ENCODE measurements around the gene BICDL1. TPM values are rescaled to one million over a fixed set of nuclear protein-coding genes. Genes with fewer than 3 reads are reported as not detected.

BICDL1 gene
- total RNA-seq, 4 donors from 2014 or later: 127 to 207 (median 129) TPM

DNA sequence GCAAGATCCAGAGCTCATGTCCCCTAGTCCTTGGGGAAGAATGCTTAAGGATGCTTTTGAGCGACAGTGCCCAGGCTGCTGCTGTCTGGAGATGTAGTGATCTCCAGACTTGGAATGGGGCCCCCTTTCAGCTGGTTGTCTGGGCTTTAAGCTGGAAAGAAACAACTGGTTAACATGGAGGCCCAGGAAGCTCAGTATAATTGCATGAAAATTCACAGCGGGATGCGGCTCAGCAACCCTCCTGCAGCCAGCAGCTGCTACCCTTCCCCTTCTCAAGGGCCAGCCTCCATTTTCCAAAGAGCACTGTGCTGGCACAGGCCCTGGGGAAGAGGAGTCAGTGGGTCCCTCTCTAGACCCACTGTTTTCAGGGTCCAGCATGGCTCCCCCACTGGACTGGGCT lies 101.2 kb downstream of the BICDL1 start:
- peaks cover 26% of the 10 kb centered on the region for H3K36me3 ChIP-seq
- no CpG with 5 or more reads among the region's 3 CpGs for WGBS
- H3K4me1 ChIP-seq: peaks cover 18% of the 10 kb centered on the region
- no peaks in the 10 kb centered on the region for H3K27me3 ChIP-seq
- TF ChIP-seq, protein P1, sequence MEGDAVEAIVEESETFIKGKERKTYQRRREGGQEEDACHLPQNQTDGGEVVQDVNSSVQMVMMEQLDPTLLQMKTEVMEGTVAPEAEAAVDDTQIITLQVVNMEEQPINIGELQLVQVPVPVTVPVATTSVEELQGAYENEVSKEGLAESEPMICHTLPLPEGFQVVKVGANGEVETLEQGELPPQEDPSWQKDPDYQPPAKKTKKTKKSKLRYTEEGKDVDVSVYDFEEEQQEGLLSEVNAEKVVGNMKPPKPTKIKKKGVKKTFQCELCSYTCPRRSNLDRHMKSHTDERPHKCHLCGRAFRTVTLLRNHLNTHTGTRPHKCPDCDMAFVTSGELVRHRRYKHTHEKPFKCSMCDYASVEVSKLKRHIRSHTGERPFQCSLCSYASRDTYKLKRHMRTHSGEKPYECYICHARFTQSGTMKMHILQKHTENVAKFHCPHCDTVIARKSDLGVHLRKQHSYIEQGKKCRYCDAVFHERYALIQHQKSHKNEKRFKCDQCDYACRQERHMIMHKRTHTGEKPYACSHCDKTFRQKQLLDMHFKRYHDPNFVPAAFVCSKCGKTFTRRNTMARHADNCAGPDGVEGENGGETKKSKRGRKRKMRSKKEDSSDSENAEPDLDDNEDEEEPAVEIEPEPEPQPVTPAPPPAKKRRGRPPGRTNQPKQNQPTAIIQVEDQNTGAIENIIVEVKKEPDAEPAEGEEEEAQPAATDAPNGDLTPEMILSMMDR (IDR thresholded peaks at IDR 0.05): no peak
- TF ChIP-seq POLR2AphosphoS5 (IDR thresholded peaks at IDR 0.05): no peak
- no peak for TF ChIP-seq EP300 (IDR thresholded peaks at IDR 0.05)
- no peak for TF ChIP-seq POLR2A (IDR thresholded peaks at IDR 0.05)
- H3K27ac ChIP-seq: no peak overlapping the region
- no peak for DNase-seq (ENCODE audit: low spot score in 2 of 2)
- no peak overlapping the region for H3K4me3 ChIP-seq
- no peaks in the 10 kb centered on the region for H3K9me3 ChIP-seq

DNA sequence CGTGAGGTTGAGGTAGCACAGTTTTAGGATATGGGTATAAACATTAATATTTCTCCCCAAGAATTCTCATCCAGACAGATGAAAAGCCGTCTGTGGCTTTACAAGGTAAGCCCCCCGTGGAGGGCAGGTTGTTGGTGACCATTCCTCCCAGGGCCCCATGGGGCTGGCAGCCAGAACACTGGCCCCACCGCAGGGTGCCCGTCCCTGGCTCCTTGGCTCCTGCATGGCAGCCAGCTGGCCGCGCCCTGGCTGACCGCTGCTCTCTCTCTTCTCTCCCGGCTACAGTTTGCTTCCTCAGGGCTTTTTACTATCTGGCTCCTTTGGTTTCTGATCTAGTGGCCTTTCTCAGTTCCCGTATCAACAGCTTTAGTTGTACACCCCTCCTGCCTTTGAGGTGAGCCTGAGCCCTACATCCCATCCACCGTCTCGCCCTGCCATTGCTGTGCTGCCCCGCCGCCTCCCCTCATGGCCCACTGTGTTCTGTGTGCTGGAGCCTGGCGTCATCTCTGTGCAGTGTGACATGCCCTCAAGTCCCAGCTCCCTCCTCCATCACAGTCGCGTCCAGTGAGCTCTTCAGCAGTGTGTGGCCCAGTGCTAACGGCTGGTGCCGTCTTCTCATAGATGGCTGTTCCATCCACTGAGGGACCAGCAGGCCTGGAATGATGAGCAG lies 101.7 kb downstream of the BICDL1 start:
- H3K27ac ChIP-seq: no peak overlapping the region
- H3K4me3 ChIP-seq: no peak overlapping the region
- peaks cover 18% of the 10 kb centered on the region for H3K4me1 ChIP-seq
- TF ChIP-seq POLR2AphosphoS5 (IDR thresholded peaks at IDR 0.05): no peak
- no peak for TF ChIP-seq POLR2A (IDR thresholded peaks at IDR 0.05)
- TF ChIP-seq, protein P1 (IDR thresholded peaks at IDR 0.05): no peak
- TF ChIP-seq EP300 (IDR thresholded peaks at IDR 0.05): no peak
- peaks cover 31% of the 10 kb centered on the region for H3K36me3 ChIP-seq
- H3K27me3 ChIP-seq: no peaks in the 10 kb centered on the region
- no peaks in the 10 kb centered on the region for H3K9me3 ChIP-seq
- DNase-seq (ENCODE audit: low spot score in 2 of 2): no peak
- WGBS: 86% methylated on average over 19 of the region's 19 CpGs

DNA sequence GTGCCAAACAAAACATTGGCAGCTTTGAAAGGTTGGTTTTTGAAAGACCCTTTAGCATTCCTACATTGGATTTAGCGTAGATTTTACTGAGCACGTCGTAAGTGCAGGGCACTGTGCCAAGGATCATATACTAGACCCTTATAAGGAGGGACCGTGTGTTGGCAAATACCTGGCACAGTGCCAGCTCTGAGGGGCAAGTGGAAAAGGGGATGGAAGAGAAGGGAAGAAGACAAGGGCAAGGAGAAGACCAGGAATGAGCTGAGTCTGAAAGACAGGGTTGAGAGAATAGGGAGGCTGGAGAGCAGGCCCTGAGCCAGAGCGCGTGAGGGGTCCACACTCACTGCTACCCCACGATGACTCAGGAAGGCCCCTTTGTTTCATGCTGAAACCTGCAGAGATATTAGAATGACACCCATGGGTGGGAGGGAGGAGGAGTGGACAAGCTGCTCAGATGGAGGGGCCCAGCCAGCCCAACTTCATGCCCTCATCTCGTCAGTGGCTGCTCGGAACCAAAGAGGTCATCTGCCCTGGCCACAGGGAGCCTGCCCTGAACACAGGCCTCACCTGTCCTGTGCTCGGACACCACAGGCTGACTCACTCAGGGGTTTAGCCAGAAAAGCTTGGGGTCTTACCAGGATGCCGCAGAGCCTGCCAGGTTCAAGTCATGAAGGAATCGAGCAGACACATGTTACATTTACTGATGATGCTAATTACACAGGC lies 102.5 kb downstream of the BICDL1 start:
- TF ChIP-seq EP300 (IDR thresholded peaks at IDR 0.05): no peak
- TF ChIP-seq POLR2A (IDR thresholded peaks at IDR 0.05): no peak
- TF ChIP-seq POLR2AphosphoS5 (IDR thresholded peaks at IDR 0.05): no peak
- TF ChIP-seq, protein P1 (IDR thresholded peaks at IDR 0.05): no peak
- peaks cover 11% of the 10 kb centered on the region for H3K4me1 ChIP-seq
- no peaks in the 10 kb centered on the region for H3K9me3 ChIP-seq
- DNase-seq (ENCODE audit: low spot score in 2 of 2): no peak
- H3K27ac ChIP-seq: no peak overlapping the region
- 64% methylated on average over 8 of the region's 12 CpGs for WGBS
- H3K36me3 ChIP-seq: peaks cover 39% of the 10 kb centered on the region
- H3K4me3 ChIP-seq: no peak overlapping the region
- no peaks in the 10 kb centered on the region for H3K27me3 ChIP-seq

DNA sequence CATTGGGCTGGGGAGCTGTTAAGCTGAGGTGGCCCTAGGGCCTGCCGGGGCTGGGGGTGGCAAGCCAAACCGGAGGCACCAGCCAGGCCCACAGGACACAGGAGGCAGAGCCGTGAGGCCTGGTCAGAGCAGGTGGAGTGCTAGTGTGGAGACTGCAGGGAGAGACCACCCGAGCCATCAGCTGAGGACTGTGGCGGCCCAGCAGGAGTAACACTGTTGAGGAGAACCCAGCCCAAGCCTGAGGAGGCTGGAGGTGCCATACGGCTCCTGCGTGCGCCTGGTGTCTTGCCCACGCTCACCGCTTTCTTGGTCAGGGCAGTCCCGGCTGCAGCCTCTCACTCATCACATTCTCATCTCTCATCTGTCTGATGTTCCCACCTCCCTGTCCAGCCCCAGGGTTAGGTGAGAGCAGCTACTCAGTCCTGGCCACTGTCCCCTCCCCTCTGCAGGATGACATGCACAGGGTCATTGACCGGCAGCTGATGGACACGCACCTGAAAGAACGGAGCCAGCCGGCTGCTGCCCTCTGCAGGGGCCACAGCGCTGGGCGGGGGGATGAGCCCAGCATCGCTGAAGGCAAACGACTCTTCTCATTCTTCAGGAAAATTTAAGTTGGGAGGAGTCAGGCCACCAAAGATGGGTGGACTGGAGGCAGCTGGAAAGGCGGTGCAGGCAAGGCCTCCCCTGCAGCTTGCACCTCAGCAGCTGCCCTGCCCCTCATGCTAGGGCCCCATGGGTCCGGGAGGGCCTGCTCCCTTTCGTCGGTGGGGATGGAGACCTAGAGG lies 103.7 kb downstream of the BICDL1 start:
- H3K9me3 ChIP-seq: no peaks in the 10 kb centered on the region
- no peak overlapping the region for H3K27ac ChIP-seq
- 86% methylated on average over 19 of the region's 23 CpGs for WGBS
- DNase-seq (ENCODE audit: low spot score in 2 of 2): no peak
- no peak overlapping the region for H3K4me3 ChIP-seq
- H3K27me3 ChIP-seq: no peaks in the 10 kb centered on the region
- peaks cover 50% of the 10 kb centered on the region for H3K36me3 ChIP-seq
- peaks cover 2% of the 10 kb centered on the region for H3K4me1 ChIP-seq
- TF ChIP-seq, protein P1 (IDR thresholded peaks at IDR 0.05): no peak
- TF ChIP-seq EP300 (IDR thresholded peaks at IDR 0.05): no peak
- TF ChIP-seq POLR2AphosphoS5 (IDR thresholded peaks at IDR 0.05): no peak
- no peak for TF ChIP-seq POLR2A (IDR thresholded peaks at IDR 0.05)

DNA sequence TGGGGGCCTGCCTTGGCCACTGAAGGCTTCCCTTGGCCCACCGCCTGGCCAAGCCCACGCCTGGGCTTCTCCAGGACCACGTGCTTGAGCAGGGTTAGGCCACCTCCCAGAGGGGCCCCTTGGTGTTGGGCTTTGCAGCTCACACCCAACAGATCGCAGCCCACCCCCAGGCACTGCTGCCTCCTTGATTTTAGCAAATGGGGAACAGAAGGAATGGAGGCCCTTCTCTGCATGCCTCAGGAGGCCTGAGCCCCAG lies 104.2 kb downstream of the BICDL1 start:
- Histone ChIP-seq H3K4me3 (no peak overlapping the region), H3K4me1 (no peaks in the 10 kb centered on the region), H3K27me3 (no peaks in the 10 kb centered on the region), H3K27ac (no peak overlapping the region), H3K36me3 (peaks cover 53% of the 10 kb centered on the region), H3K9me3 (no peaks in the 10 kb centered on the region)
- no CpG with 5 or more reads among the region's 4 CpGs for whole genome bisulfite sequencing
- TF ChIP-seq EP300 (IDR thresholded peaks at IDR 0.05) (no peak), POLR2AphosphoS5 (IDR thresholded peaks at IDR 0.05) (no peak), POLR2A (IDR thresholded peaks at IDR 0.05) (no peak)
- TF ChIP-seq, protein P1 (IDR thresholded peaks at IDR 0.05): no peak
- DNase-seq (ENCODE audit: low spot score in 2 of 2): no peak

Data from suprapubic skin (tissue), 4 donors.